GM20000 (cell line): ENCODE data around the gene SLC7A6.

ENCODE experiments used
- DNase-seq: peaks from one replicate; pipeline ENCODE4 v3.0.0; 2012; ENCODE audit warnings: low spot score
- TF ChIP-seq, protein P1 (sequence below): IDR thresholded peaks from 2 replicates; pipeline ENCODE4 v1.5.1; 2012; ENCODE audit warnings: mild to moderate bottlenecking, control low read depth; ENCODE audit errors: extremely low read depth, missing control alignments

The SLC7A6 gene

DNA sequence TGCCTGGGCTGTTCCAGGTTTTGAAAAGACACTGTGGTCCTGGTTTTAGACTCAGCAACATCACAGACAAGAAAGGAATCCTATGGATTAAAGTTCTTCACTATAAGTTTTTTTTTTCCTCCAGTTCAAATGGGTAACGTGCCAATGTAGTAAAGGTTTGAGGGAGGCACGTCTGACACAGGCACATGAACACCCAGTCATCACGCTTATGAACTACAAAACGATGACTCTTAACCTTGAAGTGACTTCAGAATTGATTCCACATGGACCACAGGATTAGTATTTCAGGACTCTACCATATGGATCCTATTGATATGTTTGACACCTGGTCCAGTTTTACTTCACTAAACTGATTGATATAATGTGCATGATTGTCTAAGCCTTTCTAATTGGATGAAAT lies 48.8 kb downstream of the SLC7A6 start:
- TF ChIP-seq, protein P1, sequence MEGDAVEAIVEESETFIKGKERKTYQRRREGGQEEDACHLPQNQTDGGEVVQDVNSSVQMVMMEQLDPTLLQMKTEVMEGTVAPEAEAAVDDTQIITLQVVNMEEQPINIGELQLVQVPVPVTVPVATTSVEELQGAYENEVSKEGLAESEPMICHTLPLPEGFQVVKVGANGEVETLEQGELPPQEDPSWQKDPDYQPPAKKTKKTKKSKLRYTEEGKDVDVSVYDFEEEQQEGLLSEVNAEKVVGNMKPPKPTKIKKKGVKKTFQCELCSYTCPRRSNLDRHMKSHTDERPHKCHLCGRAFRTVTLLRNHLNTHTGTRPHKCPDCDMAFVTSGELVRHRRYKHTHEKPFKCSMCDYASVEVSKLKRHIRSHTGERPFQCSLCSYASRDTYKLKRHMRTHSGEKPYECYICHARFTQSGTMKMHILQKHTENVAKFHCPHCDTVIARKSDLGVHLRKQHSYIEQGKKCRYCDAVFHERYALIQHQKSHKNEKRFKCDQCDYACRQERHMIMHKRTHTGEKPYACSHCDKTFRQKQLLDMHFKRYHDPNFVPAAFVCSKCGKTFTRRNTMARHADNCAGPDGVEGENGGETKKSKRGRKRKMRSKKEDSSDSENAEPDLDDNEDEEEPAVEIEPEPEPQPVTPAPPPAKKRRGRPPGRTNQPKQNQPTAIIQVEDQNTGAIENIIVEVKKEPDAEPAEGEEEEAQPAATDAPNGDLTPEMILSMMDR = no peak
- no peak for DNase-seq

DNA sequence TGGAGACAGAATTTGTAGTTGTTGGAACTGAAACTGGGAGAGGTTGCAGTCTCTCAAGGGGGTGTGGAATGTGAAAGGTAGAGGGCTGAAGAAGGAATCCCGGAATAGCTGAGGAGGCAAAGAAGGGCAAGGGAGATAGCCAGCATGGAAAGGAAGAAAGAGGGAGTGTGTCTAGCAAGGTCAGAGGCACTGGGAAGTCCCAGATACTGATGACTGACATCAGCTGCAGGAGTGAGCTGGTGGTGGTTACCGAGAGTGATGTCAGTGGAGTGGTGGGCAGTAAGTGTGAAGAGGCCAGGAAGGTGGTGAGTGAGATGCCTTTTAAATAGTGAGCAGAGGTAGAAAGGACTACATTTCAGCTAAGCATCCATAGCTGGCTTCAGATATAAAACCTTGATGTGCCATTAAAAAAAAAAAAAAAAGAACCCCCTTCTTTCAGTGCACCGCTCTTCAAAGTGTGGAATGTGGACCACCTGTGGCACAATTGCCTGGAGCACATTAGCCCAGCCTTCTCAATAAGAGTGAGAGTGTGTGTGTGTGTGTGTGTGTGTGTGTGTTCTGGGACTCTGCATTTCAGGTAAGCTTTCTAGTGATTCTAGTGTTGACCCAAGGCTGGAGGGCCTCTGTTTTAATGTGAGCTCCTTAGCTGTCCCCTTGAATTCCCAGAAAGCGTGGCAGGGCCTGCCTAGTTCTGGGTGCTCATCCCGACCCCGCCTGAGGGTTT lies 55.0 kb downstream of the SLC7A6 start:
- TF ChIP-seq, protein P1 = no peak
- DNase-seq = peak; percentile 77

DNA sequence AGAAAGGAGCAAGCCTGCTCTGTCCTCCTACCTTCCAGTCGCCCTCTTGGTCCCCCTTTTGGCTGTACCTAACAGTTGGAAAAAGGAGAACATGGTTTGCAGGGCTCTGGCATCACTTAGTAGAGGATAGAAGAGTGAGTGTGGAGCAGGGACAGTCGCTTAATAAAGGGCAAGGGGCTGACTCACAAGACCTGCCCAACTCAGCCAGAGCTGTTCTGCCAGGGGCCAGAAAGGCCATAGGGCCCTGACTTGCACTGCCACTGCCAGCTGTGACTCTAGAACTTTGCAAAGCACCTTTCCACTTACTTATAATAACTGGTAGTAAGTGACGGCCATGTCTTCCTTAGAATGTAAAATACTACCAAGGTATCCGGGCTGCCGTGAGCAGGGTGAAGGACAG lies 60.0 kb downstream of the SLC7A6 start:
- TF ChIP-seq, protein P1 = no peak
- no peak for DNase-seq

DNA sequence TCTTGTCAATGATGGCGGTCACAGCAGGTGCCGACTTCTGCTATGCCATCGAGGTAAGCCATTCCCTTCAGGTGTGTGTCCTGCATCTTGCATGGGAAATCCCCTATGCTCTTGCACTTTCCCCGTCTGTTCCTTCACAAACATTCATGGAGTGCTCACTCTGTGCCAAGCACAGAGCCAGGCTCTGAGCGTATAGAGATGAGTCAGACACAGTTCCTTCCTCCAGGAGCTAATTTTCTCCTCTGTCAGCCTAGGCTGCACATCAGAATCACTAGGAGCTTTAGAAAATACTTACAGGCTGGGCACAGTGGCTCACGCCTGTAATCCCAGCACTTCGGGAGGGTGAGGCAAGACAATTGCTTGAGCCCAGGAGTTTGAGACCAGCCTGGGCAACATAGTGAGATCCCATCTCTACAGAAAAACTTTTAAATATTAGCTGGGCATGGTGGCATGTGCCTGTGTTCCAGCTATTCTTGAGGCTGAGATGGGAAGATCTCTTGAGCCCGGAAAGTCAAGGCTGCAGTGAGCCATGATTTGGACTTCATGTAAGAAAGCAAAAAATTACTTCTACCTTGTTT lies 60.5 kb downstream of the SLC7A6 start:
- TF ChIP-seq, protein P1 = no peak
- DNase-seq = no peak

DNA sequence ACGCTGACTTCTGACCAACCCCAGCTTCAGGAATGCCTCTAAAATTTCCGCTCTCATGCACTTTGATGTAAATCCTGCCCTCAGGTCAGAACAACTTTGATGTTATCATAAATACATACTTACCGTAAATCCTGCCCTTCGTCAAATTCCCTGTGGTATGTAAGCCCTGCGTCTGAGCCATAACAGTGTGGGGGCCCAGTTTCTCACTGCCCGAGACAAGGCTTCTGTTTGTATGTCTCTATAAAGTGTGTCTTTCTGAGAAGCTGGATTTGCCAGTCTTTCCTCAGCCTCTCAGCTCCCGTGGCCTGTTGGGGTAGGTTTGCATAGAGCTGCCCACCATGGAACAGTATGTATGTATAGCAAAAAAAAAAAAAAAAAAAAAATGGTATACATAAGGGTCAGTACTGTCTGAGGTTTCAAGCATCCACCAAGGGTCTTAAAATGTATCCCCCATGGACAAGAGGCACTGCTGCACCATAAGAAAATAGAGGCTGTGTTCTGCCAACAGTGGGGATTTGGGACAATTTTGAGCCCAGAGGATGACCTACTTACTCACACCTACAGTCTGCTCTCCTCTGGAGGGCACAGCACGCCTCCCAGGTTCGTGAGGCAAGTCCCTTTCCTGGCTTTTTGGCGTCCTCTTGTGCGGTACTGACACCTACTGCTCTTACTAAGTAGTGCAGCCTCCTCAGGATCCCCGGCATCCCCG lies 64.0 kb downstream of the SLC7A6 start:
- DNase-seq = peak; percentile 87
- TF ChIP-seq, protein P1 = peak; percentile 89

DNA sequence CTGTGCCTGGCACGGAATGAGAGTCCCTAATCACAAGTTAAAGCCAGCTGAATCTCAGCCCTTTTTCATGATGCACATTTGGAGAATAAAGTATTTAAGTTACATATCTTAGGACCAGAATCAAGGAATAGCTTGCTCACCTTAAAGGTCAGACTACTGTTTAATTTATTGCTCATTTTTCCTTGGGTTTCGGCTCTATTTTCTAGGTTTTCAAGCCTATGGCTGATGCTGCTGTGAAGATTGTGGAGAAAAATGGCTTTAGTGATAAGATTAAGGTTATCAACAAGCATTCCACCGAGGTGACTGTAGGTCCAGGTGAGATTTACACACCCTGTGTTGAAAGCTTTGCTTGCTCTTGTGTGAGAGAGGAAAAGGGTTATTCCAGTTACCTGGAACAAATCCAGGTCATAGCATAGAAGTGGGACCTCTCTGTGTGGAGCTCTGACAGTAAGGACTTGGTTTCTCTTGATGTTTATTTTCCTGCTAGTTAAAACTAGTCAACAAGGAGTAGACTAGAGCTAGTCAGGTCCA lies 64.6 kb downstream of the SLC7A6 start:
- TF ChIP-seq, protein P1 = no peak
- DNase-seq = no peak

DNA sequence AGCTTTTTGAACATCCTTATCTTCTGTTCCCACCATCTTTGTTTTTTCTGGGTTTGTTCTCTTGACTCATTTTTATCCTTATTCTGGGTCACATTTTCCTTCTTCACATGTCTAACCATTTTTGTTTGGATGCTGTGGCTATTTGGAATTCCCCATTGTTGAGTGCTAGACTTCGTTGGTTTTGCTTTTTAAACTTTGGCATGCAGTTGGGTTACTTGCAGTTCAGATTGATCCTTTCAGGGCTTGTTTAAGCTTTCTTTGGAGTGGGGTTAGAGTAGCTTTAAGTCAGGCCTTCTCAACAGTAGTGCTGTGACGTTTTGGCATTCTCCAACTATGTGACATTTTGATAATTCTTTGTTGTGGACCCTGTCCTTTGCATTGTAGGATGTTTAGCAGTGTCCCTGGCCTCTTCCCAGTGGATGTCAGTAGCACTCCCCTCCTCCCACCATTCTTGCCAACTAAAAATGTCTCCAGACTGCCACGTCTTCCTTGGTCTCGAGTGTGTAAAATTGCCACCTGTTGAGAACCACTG lies 67.6 kb downstream of the SLC7A6 start:
- no peak for DNase-seq

More for the DNA sequence above, 67.6 kb downstream of the SLC7A6 start:
- TF ChIP-seq, protein P1 = no peak
